ENCODE results near the gene GDA.

Gene GDA

DNA sequence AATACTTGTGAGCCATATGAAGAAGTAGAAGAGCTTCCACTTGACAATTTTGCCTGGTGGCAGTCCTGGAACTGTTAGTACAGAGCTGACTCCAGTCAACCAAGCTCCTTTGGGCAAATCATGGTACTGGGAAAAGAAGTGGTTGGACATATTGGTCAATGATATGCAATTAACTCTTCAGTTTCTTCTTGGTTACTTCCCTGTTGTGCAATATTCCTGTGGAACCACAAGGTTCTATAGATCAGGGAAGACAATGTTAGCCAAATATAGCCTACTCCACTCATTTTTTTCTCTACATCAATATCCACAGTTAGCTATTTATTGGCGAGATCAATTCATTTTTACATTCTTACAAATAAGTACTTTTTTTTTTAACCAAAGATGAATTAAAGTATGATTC is 14.4 kb upstream of the GDA start:
- no peak for DNase-seq (ENCODE audit: low read depth)
- TF ChIP-seq, protein P1, sequence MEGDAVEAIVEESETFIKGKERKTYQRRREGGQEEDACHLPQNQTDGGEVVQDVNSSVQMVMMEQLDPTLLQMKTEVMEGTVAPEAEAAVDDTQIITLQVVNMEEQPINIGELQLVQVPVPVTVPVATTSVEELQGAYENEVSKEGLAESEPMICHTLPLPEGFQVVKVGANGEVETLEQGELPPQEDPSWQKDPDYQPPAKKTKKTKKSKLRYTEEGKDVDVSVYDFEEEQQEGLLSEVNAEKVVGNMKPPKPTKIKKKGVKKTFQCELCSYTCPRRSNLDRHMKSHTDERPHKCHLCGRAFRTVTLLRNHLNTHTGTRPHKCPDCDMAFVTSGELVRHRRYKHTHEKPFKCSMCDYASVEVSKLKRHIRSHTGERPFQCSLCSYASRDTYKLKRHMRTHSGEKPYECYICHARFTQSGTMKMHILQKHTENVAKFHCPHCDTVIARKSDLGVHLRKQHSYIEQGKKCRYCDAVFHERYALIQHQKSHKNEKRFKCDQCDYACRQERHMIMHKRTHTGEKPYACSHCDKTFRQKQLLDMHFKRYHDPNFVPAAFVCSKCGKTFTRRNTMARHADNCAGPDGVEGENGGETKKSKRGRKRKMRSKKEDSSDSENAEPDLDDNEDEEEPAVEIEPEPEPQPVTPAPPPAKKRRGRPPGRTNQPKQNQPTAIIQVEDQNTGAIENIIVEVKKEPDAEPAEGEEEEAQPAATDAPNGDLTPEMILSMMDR (IDR thresholded peaks at IDR 0.05; ENCODE audit: control insufficient read depth, extremely low read depth, insufficient read depth): no peak
- no peak overlapping the region for H3K4me3 ChIP-seq (ENCODE audit: low read depth, low read length)

DNA sequence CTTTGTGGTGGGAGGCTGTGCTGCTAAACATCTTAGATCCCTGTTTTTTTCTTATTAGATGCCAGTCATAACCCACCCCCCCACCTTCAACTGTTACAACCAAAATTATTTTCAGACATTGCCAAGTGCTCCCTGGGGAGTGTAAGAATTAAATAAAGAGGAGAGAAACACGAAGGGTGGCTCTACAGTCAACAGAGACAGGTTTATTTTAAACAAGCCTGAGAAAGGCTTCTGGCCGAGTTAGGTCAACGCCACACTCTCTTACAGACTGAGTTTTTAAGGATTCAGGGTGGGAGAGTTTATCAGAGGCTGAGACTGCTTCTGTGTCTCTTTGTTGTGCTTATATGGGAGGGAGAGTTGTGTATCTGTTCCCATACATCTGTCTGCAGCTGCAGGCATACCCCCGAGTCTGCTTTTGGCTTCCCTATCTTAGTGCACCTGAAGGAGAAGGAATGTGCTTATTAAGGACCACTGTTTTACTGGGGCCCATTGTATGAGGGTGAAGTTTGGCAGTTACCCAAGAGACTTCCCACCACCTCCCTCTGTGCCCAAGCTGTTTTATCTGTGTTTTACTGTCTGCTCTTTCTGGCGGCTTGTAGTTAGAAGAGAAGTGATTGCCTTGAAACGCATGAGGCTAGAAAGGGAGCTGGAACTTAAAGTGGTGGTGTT is 11.4 kb upstream of the GDA start:
- DNase-seq (ENCODE audit: low read depth): no peak
- TF ChIP-seq, protein P1 (IDR thresholded peaks at IDR 0.05; ENCODE audit: control insufficient read depth, extremely low read depth, insufficient read depth): no peak
- no peak overlapping the region for H3K4me3 ChIP-seq (ENCODE audit: low read depth, low read length)

DNA sequence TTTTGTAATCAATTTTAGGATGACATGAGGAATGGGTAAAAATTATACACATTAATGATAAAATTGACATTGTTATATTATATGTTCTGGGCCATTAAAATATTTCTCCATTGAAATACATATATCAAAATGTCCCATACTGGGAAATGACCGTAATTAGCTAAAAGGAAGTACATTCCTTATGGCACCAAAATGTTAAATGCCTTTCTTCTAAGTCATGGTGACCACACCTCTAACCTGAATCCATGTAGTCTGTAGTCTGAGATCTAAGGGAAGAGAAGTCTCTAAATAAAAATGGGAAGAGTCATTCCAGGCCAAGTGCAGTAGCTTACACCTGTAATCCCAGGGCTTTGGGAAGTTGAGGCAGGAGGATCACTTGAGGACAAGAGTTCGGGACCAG is 10.0 kb upstream of the GDA start:
- TF ChIP-seq, protein P1 (IDR thresholded peaks at IDR 0.05; ENCODE audit: control insufficient read depth, extremely low read depth, insufficient read depth): no peak
- DNase-seq (ENCODE audit: low read depth): no peak
- no peak overlapping the region for H3K4me3 ChIP-seq (ENCODE audit: low read depth, low read length)

DNA sequence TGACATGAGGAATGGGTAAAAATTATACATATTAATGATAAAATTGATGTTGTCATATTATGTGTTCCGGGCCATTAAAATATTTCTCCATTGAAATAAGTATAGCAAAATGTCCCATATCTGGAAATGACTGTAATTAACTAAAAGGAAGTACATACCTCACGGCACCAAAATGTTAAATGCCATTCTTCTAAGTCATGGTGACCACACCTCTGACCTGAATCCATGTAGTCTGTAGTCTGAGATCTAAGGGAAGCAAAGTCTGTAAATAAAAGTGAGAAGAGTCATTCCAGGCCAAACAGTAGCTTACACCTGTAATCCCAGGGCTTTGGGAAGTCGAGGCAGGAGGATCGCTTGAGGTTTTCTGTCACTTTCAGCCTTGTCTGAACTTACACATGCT is 8.7 kb upstream of the GDA start:
- TF ChIP-seq, protein P1 (IDR thresholded peaks at IDR 0.05; ENCODE audit: control insufficient read depth, extremely low read depth, insufficient read depth): no peak
- no peak overlapping the region for H3K4me3 ChIP-seq (ENCODE audit: low read depth, low read length)
- DNase-seq (ENCODE audit: low read depth): no peak

DNA sequence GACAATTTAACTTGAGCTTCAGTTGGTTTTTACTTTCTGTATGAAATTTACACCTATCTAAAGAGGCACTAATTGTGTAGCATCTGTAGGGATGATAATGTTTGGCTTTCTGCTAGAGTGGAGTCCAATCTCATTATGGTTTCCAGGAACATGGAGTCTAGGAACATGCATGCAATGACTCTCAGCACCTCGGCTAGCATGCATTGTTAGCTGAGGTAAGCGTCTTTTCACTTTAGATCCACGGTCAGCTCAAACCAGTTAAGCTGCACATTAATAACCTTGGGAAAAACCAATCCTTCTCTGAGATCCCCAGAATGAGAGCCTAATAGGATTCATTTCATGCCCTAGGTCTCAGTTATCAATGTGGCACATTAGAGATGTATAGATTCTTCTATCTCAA is 7.8 kb upstream of the GDA start:
- DNase-seq (ENCODE audit: low read depth): no peak
- H3K4me3 ChIP-seq (ENCODE audit: low read depth, low read length): no peak overlapping the region
- TF ChIP-seq, protein P1 (IDR thresholded peaks at IDR 0.05; ENCODE audit: control insufficient read depth, extremely low read depth, insufficient read depth): no peak

DNA sequence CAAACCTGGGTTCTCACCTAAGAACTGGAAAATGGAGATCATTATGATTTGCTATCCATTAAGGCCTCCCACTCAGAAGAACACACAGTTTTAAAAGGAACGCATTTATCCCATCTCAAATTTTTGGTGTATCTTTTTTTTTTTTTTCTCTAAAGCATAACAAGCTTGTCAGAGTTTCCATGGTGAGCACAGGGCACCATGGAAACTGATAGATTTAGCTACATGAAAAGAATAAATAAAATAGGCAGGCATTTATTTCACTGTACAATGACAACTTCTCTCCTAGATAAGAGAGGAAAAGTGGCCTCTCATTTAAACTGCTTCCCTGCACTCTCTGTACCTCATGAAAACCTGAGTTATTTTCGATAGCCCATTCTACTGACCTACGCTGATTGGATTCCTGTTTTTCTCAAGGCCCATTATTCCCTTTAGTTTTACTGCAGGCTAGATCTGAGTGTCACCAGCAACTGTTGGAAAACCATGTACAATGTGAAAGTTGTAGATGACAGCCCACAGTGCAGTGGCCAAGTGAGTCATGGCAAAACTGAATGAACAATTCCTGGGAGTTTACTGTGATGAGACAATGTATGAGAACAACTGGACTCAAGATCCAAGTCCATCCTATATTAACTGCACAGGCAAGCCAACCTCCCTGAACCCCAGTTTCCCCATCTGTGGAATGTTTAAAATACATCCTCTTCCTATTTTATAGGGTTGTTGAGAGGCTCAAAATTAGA is 4.3 kb upstream of the GDA start:
- TF ChIP-seq, protein P1 (IDR thresholded peaks at IDR 0.05; ENCODE audit: control insufficient read depth, extremely low read depth, insufficient read depth): no peak
- no peak for DNase-seq (ENCODE audit: low read depth)
- H3K4me3 ChIP-seq (ENCODE audit: low read depth, low read length): no peak overlapping the region

All from LNCaP clone FGC (cell line).